GM23338 (cell line): Measurements from ENCODE around the gene BICDL2. TPM values are rescaled to one million over a fixed set of nuclear protein-coding genes. Genes with fewer than 3 reads are reported as not detected.
A peak's percentile ranks its signal among the peaks of the same experiment; 100 is the strongest.

ENCODE experiments used
- ATAC-seq: fragments of 200-7000 bp; cut with Tn5 transposase; 3 replicates; pipeline ENCODE4 v1.9.1; 2020
- DNase-seq: peaks from one replicate; pipeline ENCODE4 v3.0.0-alpha.2; 2015; ENCODE audit warnings: low spot score
- H2AFZ ChIP-seq: fragments of 200-600 bp; sonication (generic); 2 replicates; pipeline ENCODE4 v1.8.0; 2016; ENCODE audit warnings: antibody characterized with exemption, mild to moderate bottlenecking, moderate library complexity
- H3F3A ChIP-seq: fragments of 200-600 bp; sonication (generic); replicated peaks from 2 replicates; pipeline ENCODE4 v1.8.0; 2017; ENCODE audit warnings: antibody characterized with exemption, mixed run types, low read depth
- H3K27ac ChIP-seq: fragments of 200-600 bp; sonication (generic); 2 replicates; pipeline ENCODE4 v1.6.1; 2016; ENCODE audit warnings: low read depth
- H3K27me3 ChIP-seq: fragments of 200-600 bp; sonication (generic); 2 replicates; pipeline ENCODE4 v1.8.0; 2016; ENCODE audit warnings: mild to moderate bottlenecking, mixed run types, moderate library complexity; ENCODE audit not compliant: insufficient read depth
- H3K36me3 ChIP-seq: fragments of 200-600 bp; sonication (generic); 2 replicates; pipeline ENCODE4 v1.8.0; 2016; ENCODE audit warnings: mild to moderate bottlenecking; ENCODE audit not compliant: insufficient read depth
- H3K4me1 ChIP-seq: fragments of 200-600 bp; sonication (generic); 2 replicates; pipeline ENCODE4 v1.8.0; 2016; ENCODE audit warnings: mild to moderate bottlenecking, moderate library complexity; ENCODE audit not compliant: insufficient read depth
- H3K4me2 ChIP-seq: fragments of 200-600 bp; sonication (generic); 2 replicates; pipeline ENCODE4 v1.7.1; 2017; ENCODE audit warnings: mixed run types
- H3K4me3 ChIP-seq: fragments of 200-600 bp; sonication (generic); 2 replicates; pipeline ENCODE4 v1.6.1; 2016; ENCODE audit warnings: mixed run types
- H3K79me2 ChIP-seq: fragments of 200-600 bp; sonication (generic); replicated peaks from 2 replicates; pipeline ENCODE4 v1.8.0; 2017; ENCODE audit warnings: mild to moderate bottlenecking; ENCODE audit not compliant: insufficient read depth
- H3K9me2 ChIP-seq: fragments of 200-600 bp; sonication (generic); 2 replicates; pipeline ENCODE4 v1.8.0; 2017; ENCODE audit not compliant: insufficient read depth
- H4K20me1 ChIP-seq: fragments of 200-600 bp; sonication (generic); replicated peaks from 2 replicates; pipeline ENCODE4 v1.8.0; 2017; ENCODE audit warnings: mild to moderate bottlenecking; ENCODE audit not compliant: insufficient read depth
- H3K27ac Mint-ChIP-seq: 2 replicates; pipeline ENCODE4 v1.8.0; 2020; ENCODE audit warnings: inconsistent platforms, mild to moderate bottlenecking, moderate library complexity, mixed read lengths
- H3K27me3 Mint-ChIP-seq: 3 replicates; pipeline ENCODE4 v1.8.0; 2022; ENCODE audit warnings: low read depth, mild to moderate bottlenecking, moderate library complexity, mixed read lengths, inconsistent platforms; ENCODE audit not compliant: insufficient read depth, poor library complexity
- H3K36me3 Mint-ChIP-seq: 3 replicates; pipeline ENCODE4 v1.8.0; 2021; ENCODE audit warnings: low read depth, mild to moderate bottlenecking, inconsistent platforms, moderate library complexity, mixed read lengths
- H3K4me1 Mint-ChIP-seq: 3 replicates; pipeline ENCODE4 v1.8.0; 2020; ENCODE audit warnings: mild to moderate bottlenecking, inconsistent platforms, mixed read lengths
- H3K4me3 Mint-ChIP-seq: 3 replicates; pipeline ENCODE4 v1.8.0; 2021; ENCODE audit warnings: moderate library complexity, mild to moderate bottlenecking, inconsistent platforms, mixed read lengths
- H3K9me3 Mint-ChIP-seq: 3 replicates; pipeline ENCODE4 v1.8.0; 2020; ENCODE audit warnings: moderate library complexity, mild to moderate bottlenecking, inconsistent platforms, mixed read lengths
- CREB1 ChIP-seq: fragments of 250-450 bp; sonication (Bioruptor Pico); IDR thresholded peaks from 2 replicates; pipeline ENCODE4 v1.5.0; 2020; ENCODE audit warnings: low read depth, mild to moderate bottlenecking, moderate library complexity
- CTCF ChIP-seq, 2 experiments: fragments of 200-600 bp in 1 of 2; sonication (generic) in 1 of 2; conservative IDR thresholded peaks; 2 replicates each; pipeline versions ENCODE4 v1.5.1 to v1.6.1; 2016 to 2017; ENCODE audit warnings: antibody characterized with exemption in 2 of 2, low read depth in 2 of 2, mild to moderate bottlenecking in 2 of 2, moderate library complexity in 1 of 2
- ETS1 ChIP-seq: IDR thresholded peaks from 2 replicates; pipeline ENCODE4 v1.6.1; 2016; ENCODE audit warnings: antibody characterized with exemption
- EZH2 ChIP-seq: fragments of 200-600 bp; sonication (generic); IDR thresholded peaks from one replicate; pipeline ENCODE4 v1.8.0; 2017; ENCODE audit warnings: antibody characterized with exemption, mild to moderate bottlenecking, low read depth; ENCODE audit not compliant: unreplicated experiment
- EZH2phosphoT487 ChIP-seq: fragments of 200-600 bp; sonication (generic); IDR thresholded peaks from one replicate; pipeline ENCODE4 v1.8.1; 2018; ENCODE audit warnings: antibody characterized with exemption; ENCODE audit not compliant: unreplicated experiment
- JUNB ChIP-seq: IDR thresholded peaks from one replicate; pipeline ENCODE4 v1.6.1; 2016; ENCODE audit warnings: antibody characterized with exemption; ENCODE audit not compliant: unreplicated experiment
- POLR2AphosphoS5 ChIP-seq: IDR thresholded peaks from 2 replicates; pipeline ENCODE4 v1.6.1; 2016; ENCODE audit warnings: antibody characterized with exemption, low read depth
- REST ChIP-seq: IDR thresholded peaks from one replicate; pipeline ENCODE4 v1.6.1; 2018; ENCODE audit warnings: antibody characterized with exemption; ENCODE audit not compliant: unreplicated experiment
- ZNF114 ChIP-seq: fragments of 250-450 bp; sonication (Bioruptor Pico); IDR thresholded peaks from 2 replicates; pipeline ENCODE4 v1.5.0; 2020; ENCODE audit warnings: mild to moderate bottlenecking, moderate library complexity
- ZNF331 ChIP-seq: fragments of 250-450 bp; sonication (Bioruptor Pico); IDR thresholded peaks from 2 replicates; pipeline ENCODE4 v1.5.0; 2020; ENCODE audit warnings: low read depth, mild to moderate bottlenecking, moderate library complexity
- polyA plus RNA-seq: library from polyadenylated mRNA; unstranded; fragments of >200 nt; fragmentation: Nextera tagmentation; extraction: Ambion mirVana; gene quantifications from 2 replicates; pipeline ENCODE4 v1.2.1, GENCODE V29; 2016
- total RNA-seq: library from RNA; depleted of rRNA; stranded (reverse); fragments of >200 nt; shearing (Covaris generic); gene quantifications from 2 replicates; pipeline ENCODE4 v1.2.3, GENCODE V29; 2014

BICDL2 gene
- total and polyA plus RNA-seq, 2 experiments from 2014 or later = 12.7 to 18.4 TPM

- Histone ChIP-seq H3K9me2 (no peaks in the 10 kb centered on the region), H3K79me2 (no peaks in the 10 kb centered on the region; the same call in 1 of the 2 replicates), H3F3A (peaks cover 58% of the 10 kb centered on the region), H3K4me1 (peaks cover 82% of the 10 kb centered on the region), H3K4me3 (peak overlapping the region; percentile 55), H3K27ac (peak overlapping the region; percentile 100), H2AFZ (no peak overlapping the region), H3K36me3 (no peaks in the 10 kb centered on the region), H3K4me2 (peak overlapping the region; percentile 84), H3K27me3 (peaks cover 11% of the 10 kb centered on the region), H4K20me1 (peaks cover 1% of the 10 kb centered on the region; the same call in 1 of the 2 replicates)
- H3K27ac Mint-ChIP-seq = peak overlapping the region; percentile 100
- peak overlapping the region; percentile 82 for H3K4me3 Mint-ChIP-seq
- DNase-seq (peak; percentile 97), ATAC-seq (peak; percentile 20)
- no peaks in the 10 kb centered on the region for H3K9me3 Mint-ChIP-seq
- peaks cover 66% of the 10 kb centered on the region for H3K4me1 Mint-ChIP-seq
- peaks cover 18% of the 10 kb centered on the region for H3K36me3 Mint-ChIP-seq
- no peak for TF ChIP-seq EZH2
- no peak for TF ChIP-seq EZH2phosphoT487
- TF ChIP-seq ETS1 = 0 out of 2 replicates have a peak, but pooled peaks have one; percentile 17
- TF ChIP-seq POLR2AphosphoS5 = peak; percentile 64; the same call in 1 of the 2 replicates
- TF ChIP-seq CTCF (conservative IDR thresholded peaks at IDR 0.05; ENCODE audit: low read depth in 2 of 2) = no peak
- TF ChIP-seq CREB1 (CRISPR knock-in tag) = 0 out of 2 replicates have a peak, but pooled peaks have one; percentile 17
- TF ChIP-seq REST = peak; percentile 33
- TF ChIP-seq ZNF114 (CRISPR knock-in tag) = no peak
- TF ChIP-seq JUNB = no peak
- TF ChIP-seq ZNF331 = no peak
- peaks cover 54% of the 10 kb centered on the region for H3K27me3 Mint-ChIP-seq
Observed at GRCh38 chr16:3009568-3010390, 27.0 kb downstream of the BICDL2 start.
